NCI-H2196 (cell line): ENCODE data around the gene PDSS2.
A peak's percentile ranks its signal among the peaks of the same experiment; 100 is the strongest.
"Not testable (repeated sequence)": the region's sequence is repeated elsewhere in the genome, so short reads cannot be mapped to it uniquely, and the experiment has no call there.

Experiments used
- DNase-seq: peaks from one replicate; lab custom pipeline; 2025; ENCODE audit not compliant: unreplicated experiment; lab: John Stamatoyannopoulos, UW

The PDSS2 gene

GRCh38 chr6:107364173-107364572 lies 95.2 kb downstream of the PDSS2 start:
- not testable (repeated sequence) for DNase-seq

- DNase-seq = peak; percentile 12
These were observed 97.4 kb downstream of the PDSS2 start for GRCh38 chr6:107361753-107362604.

- no peak for DNase-seq
These were observed 98.9 kb downstream of the PDSS2 start for GRCh38 chr6:107360476-107360875.

GRCh38 chr6:107357842-107358241 lies 101.5 kb downstream of the PDSS2 start:
- DNase-seq = no peak

GRCh38 chr6:107357031-107357430 lies 102.3 kb downstream of the PDSS2 start:
- no peak for DNase-seq

GRCh38 chr6:107355659-107356058 lies 103.7 kb downstream of the PDSS2 start:
- no peak for DNase-seq

- DNase-seq = no peak
These were observed 104.9 kb downstream of the PDSS2 start for GRCh38 chr6:107354451-107354850.

GRCh38 chr6:107353773-107354382 lies 105.5 kb downstream of the PDSS2 start:
- no peak for DNase-seq

- DNase-seq = no peak
These were observed 111.1 kb downstream of the PDSS2 start for GRCh38 chr6:107348224-107348623.

- DNase-seq = no peak
These were observed 114.0 kb downstream of the PDSS2 start for GRCh38 chr6:107345393-107345792.

GRCh38 chr6:107344981-107345380 lies 114.4 kb downstream of the PDSS2 start:
- DNase-seq = no peak

- no peak for DNase-seq
These were observed 115.0 kb downstream of the PDSS2 start for GRCh38 chr6:107344383-107344782.

- DNase-seq = no peak
These were observed 117.2 kb downstream of the PDSS2 start for GRCh38 chr6:107342144-107342543.

- no peak for DNase-seq
These were observed 118.5 kb downstream of the PDSS2 start for GRCh38 chr6:107340881-107341280.

GRCh38 chr6:107337191-107337741 lies 122.1 kb downstream of the PDSS2 start:
- DNase-seq = no peak

GRCh38 chr6:107334026-107334425 lies 125.3 kb downstream of the PDSS2 start:
- no peak for DNase-seq

- DNase-seq = no peak
These were observed 125.9 kb downstream of the PDSS2 start for GRCh38 chr6:107333491-107333890.

GRCh38 chr6:107331409-107332386 lies 127.7 kb downstream of the PDSS2 start:
- no peak for DNase-seq

- DNase-seq = peak; percentile 26
These were observed 129.2 kb downstream of the PDSS2 start for GRCh38 chr6:107330168-107330567.

- no peak for DNase-seq
These were observed 130.1 kb downstream of the PDSS2 start for GRCh38 chr6:107329063-107329860.
